Measurements from ENCODE around the gene PEX11B.

Gene PEX11B

GRCh38 chr1:145918992-145919939 lies 749 bp upstream of the PEX11B start:
- POLR2A ChIA-PET = interaction anchor here (0.6 to 2.0 kb wide), 6 partner anchors 8 to 60 kb away, joined by 3 to 7 read pairs (median 4); partner anchors contain the start of genes ANKRD34A, PIAS3, POLR3GL and RBM8A
- CTCF ChIA-PET = interaction anchor here (0.8 to 16.0 kb wide), 7 partner anchors 9 to 73 kb away, joined by 3 to 469 read pairs (median 5); partner anchors contain the start of genes ANKRD35, ITGA10 and NUDT17
- DNase-seq (ENCODE audit: low read depth, low spot score) = no peak
- peak overlapping the region; percentile 95 for H3K4me3 ChIP-seq (ENCODE audit: low read depth, low read length)
- no peak for TF ChIP-seq CTCF (IDR thresholded peaks at IDR 0.05; ENCODE audit: insufficient read depth, low read length, missing control alignments)

- POLR2A ChIA-PET = interaction anchor here (1.5 to 2.0 kb wide), 2 partner anchors 26 to 59 kb away, joined by 5 to 6 read pairs; partner anchors contain the start of gene PIAS3
- DNase-seq (ENCODE audit: low read depth, low spot score) = no peak
- H3K4me3 ChIP-seq (ENCODE audit: low read depth, low read length) = peak overlapping the region; percentile 95
- TF ChIP-seq CTCF (IDR thresholded peaks at IDR 0.05; ENCODE audit: insufficient read depth, low read length, missing control alignments) = no peak
- CTCF ChIA-PET = interaction anchor here (1.7 to 16.0 kb wide), 3 partner anchors 7 to 89 kb away, joined by 3 to 469 read pairs (median 16); partner anchors contain the start of genes ANKRD35 and ITGA10
Measured at GRCh38 chr1:145917595-145917994, 922 bp downstream of the PEX11B start.

GRCh38 chr1:145916745-145917144 lies 1.8 kb downstream of the PEX11B start:
- ChIA-PET POLR2A (no interaction called here), CTCF (interaction anchor here (0.8 to 16.0 kb wide), 4 partner anchors 10 to 89 kb away, joined by 3 to 469 read pairs (median 6); partner anchors contain the start of gene ANKRD35)
- no peak for DNase-seq (ENCODE audit: low read depth, low spot score)
- TF ChIP-seq CTCF (IDR thresholded peaks at IDR 0.05; ENCODE audit: insufficient read depth, low read length, missing control alignments) = no peak
- no peak overlapping the region for H3K4me3 ChIP-seq (ENCODE audit: low read depth, low read length)

GRCh38 chr1:145912128-145912641 lies 6.3 kb downstream of the PEX11B start:
- TF ChIP-seq CTCF (IDR thresholded peaks at IDR 0.05; ENCODE audit: insufficient read depth, low read length, missing control alignments) = no peak
- no peak for DNase-seq (ENCODE audit: low read depth, low spot score)
- POLR2A ChIA-PET = no interaction called here
- CTCF ChIA-PET = interaction anchor here (1.0 to 16.0 kb wide), 8 partner anchors 9 to 67 kb away, joined by 3 to 469 read pairs (median 42); partner anchors contain the start of genes ANKRD35, NUDT17, PIAS3 and RBM8A
- H3K4me3 ChIP-seq (ENCODE audit: low read depth, low read length) = no peak overlapping the region

- no peak for TF ChIP-seq CTCF (IDR thresholded peaks at IDR 0.05; ENCODE audit: insufficient read depth, low read length, missing control alignments)
- POLR2A ChIA-PET = interaction anchor here (0.6 to 2.2 kb wide), 6 partner anchors 10 to 63 kb away, joined by 3 to 15 read pairs (median 4); partner anchors contain the start of gene NUDT17
- H3K4me3 ChIP-seq (ENCODE audit: low read depth, low read length) = no peak overlapping the region
- no peak for DNase-seq (ENCODE audit: low read depth, low spot score)
- CTCF ChIA-PET = interaction anchor here (0.6 to 16.0 kb wide), 13 partner anchors 10 to 99 kb away, joined by 3 to 469 read pairs (median 6); partner anchors contain the start of genes ANKRD35, LIX1L, NUDT17 and PEX11B
Measured at GRCh38 chr1:145908653-145909052, 9.9 kb downstream of the PEX11B start.
